Measurements from ENCODE around the gene CYP4V2.
A peak's percentile ranks its signal among the peaks of the same experiment; 100 is the strongest.

Gene CYP4V2

GRCh38 chr4:186191200-186192065 is at the start of gene CYP4V2:
Gene CYP4V2 (plus strand): TSS chr4:186191567. CDS start chr4:186191824, 257 bp downstream.
- peak; percentile 86 for DNase-seq (ENCODE audit: low read depth, low spot score)

- peak; percentile 80 for DNase-seq (ENCODE audit: low read depth, low spot score)
Measured at GRCh38 chr4:186144198-186144945, 47.0 kb upstream of the CYP4V2 start.

GRCh38 chr4:186144946-186145569 is 46.3 kb upstream of the CYP4V2 start:
- peak; percentile 84 for DNase-seq (ENCODE audit: low read depth, low spot score)

DNA sequence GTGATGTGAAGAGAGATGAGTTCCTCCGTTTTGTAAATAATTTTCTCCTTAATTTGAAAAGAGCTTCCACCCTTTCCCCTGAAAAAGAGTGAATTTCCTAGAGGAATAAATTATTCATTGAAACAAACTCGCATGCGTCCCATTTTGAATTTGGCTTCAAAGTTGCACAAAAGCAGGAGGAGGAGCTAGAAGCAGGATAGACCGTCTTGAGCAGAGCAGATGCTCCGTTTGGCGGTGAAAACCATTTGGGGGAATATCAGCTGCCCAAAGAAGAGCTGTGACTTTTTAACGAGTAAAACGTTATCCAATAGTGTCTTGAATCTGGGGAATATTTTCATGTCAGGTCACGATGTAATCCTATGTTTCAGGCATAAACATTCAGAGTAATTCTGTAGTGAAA is 44.9 kb upstream of the CYP4V2 start:
- no peak for DNase-seq (ENCODE audit: low read depth, low spot score)

GRCh38 chr4:186148336-186148975 is 42.9 kb upstream of the CYP4V2 start:
- no peak for DNase-seq (ENCODE audit: low read depth, low spot score)

DNA sequence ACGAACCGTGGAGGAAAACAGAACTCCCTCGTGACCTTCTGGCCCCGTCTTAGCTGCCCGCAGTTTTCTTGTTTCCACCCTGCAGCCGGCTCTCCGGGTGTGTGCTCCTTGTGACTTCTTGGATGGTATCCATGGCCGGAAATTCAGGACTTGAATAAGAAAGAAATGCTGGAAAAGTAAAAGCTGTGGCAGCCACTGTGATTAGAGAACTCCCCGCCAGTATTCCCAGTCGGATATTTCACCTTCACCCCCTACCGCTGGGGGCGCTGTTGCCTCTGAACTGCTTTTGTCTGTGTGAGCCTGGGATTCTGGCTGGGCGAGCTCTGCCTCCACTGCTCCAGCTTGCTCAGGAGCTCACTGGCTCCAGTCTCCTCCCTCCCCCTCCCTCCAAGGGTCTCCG is 41.5 kb upstream of the CYP4V2 start:
- no peak for DNase-seq (ENCODE audit: low read depth, low spot score)

- DNase-seq (ENCODE audit: low read depth, low spot score) = no peak
Measured at GRCh38 chr4:186150926-186151325, 40.4 kb upstream of the CYP4V2 start.

GRCh38 chr4:186151499-186151898 is 39.9 kb upstream of the CYP4V2 start:
- no peak for DNase-seq (ENCODE audit: low read depth, low spot score)

- DNase-seq (ENCODE audit: low read depth, low spot score) = no peak
Measured at GRCh38 chr4:186158021-186158813, 33.1 kb upstream of the CYP4V2 start.

DNA sequence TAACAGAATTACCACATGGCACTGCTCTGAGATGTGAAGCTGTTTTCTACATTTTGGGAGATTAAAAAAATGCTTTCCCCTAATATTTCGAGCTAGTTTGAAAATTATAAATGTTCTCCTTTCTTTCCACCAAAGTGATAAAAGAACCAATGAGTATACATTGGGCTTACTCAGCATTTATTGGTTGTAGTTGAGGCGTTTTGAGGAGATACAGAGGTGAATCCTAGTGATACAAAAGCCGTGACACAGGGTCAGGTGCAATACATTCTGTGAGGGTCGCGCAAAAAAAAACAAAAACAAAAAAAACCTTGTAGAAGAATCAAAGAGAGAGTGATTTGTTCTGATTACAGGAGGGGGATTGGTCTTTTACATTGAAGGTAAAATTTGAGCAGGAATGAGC is 32.4 kb upstream of the CYP4V2 start:
- DNase-seq (ENCODE audit: low read depth, low spot score) = no peak

DNA sequence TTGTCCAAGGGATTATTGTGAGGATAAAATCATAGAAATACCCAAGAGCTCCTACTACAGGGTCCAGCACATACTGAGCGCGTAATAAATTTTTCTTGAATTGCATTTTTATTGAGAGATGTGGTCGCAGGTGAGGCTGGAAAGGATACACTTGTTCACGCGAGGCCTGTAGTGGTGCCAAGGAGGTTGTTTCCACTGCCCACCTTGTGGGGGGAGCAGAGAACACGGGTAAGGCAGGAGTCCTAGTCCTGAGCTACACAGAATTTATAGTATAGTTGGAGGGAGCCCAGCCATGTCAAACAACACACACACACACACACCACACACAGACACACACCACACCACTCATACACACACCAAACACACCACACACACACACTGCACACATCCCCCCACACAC is 31.8 kb upstream of the CYP4V2 start:
- no peak for DNase-seq (ENCODE audit: low read depth, low spot score)

DNA sequence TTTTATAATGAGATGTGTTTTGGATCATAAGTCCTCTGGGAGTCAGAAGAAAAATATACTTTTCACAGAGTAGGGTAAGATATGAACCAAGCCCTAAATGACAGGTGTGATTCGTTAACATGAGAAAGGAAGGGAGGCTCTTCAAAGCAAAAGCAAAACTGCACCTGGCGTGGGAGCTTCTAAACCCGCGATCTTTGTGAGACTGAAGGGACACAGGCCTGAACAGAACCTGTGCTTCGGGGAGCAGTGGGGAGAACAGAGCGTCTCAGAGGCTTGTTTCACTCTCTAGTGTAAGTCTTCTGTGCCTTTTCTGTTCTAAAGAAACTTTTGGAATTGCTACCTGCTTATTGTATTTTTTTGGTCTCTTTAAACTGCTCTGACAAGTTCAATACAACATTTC is 30.2 kb upstream of the CYP4V2 start:
- DNase-seq (ENCODE audit: low read depth, low spot score) = no peak

DNA sequence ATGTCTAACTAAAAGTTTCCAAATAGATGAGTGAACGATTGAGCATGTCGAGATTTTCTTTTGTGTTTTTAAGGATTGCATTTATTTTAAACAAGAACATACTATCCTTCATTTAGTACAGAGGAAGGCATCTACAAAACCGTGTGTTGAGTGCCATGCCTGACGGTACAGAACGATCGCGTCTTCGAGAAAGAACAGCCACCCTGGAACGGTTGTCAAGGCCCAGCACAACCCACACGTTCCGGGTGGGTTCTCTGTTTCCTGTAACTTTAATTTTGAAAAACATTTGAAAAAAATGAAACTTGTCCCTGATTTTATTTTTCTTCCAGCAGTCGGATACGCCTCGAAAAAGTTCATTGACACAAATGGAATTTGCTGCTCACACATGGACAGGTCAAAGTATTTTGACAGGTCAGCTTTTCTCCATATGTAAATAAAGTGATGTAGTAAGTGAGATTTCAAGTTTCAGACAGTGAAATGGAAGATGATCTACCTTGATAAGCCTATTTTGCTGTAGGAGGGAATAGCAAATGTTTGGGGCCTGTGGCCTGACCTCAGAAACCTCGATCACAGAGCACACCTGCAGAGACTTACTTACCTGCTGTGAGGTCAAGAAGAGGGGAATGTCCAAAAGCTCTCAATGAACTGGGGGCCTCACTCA is 24.4 kb upstream of the CYP4V2 start:
- no peak for DNase-seq (ENCODE audit: low read depth, low spot score)

GRCh38 chr4:186167605-186168004 is 23.8 kb upstream of the CYP4V2 start:
- DNase-seq (ENCODE audit: low read depth, low spot score) = no peak

GRCh38 chr4:186168750-186169149 is 22.6 kb upstream of the CYP4V2 start:
- no peak for DNase-seq (ENCODE audit: low read depth, low spot score)

DNA sequence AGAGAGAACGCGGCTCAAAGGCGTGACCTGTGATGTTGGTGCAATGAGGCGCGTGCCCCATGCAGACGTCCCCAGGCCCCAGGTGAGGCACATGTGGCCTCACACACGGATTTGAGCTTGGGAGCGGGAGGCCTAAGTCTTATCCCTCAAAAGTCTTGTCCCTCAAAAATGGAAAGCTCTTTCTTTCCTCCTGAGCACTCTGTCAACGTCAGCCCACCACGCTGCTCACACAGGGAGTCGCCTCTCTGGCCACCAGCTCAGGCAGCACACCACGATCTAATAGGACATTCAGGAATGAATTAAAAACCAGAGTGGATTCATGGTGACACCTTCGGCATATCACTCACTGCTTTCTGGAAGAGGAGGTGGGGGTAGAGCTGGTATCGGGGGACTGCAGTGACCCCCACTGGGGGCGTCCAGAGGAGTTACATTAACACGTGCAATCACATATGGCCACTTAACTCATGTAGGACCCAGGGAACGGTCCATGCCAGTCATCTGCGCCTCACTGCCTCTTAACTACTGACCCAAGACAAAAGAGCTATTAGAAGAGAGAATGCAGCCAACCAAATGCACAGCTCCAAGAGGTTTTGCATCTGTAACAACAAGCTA is 21.9 kb upstream of the CYP4V2 start:
- no peak for DNase-seq (ENCODE audit: low read depth, low spot score)

GRCh38 chr4:186169945-186170802 is 21.2 kb upstream of the CYP4V2 start:
- no peak for DNase-seq (ENCODE audit: low read depth, low spot score)

DNA sequence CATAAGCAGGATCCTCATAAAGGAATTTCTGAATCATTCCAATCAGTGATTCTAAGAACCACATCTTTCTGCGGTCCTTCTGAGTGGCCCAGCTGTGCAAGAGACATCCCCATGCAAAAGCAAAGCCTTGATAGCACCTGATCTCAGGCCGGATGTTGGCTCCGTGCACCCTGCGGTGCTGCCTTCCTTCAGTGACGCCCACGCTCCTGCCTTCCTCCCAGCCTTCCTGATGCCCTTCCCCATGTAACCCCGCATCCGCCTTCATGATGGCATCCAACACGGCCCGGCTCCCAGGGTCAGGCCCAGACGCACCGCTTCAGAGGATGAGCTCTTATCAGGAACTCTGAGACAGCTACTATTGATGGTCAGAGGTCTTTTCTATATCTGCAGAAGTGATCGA is 20.4 kb upstream of the CYP4V2 start:
- DNase-seq (ENCODE audit: low read depth, low spot score) = no peak

DNA sequence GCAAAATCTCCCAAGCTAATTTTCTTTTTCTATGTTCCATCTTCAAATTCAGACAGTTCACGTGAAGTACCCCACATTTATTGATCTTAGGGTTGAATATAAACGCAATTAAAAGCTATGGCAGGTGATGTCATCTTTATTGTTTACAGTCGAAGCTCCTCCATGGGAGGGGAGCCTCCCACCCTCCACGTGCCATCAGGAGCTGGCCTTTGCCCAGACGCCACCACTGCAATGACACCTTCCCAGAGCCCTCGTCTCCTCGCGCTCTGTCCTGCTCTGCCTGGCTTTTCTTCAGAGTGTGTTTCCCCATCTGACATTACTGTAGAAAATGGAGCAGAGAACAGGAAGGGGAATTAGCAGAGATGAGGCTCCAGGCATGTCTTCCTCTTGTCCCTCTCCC is 18.8 kb upstream of the CYP4V2 start:
- DNase-seq (ENCODE audit: low read depth, low spot score) = no peak
